ENCODE data around the gene ACBD3.

- TF ChIP-seq CTCF (IDR thresholded peaks at IDR 0.05; ENCODE audit: low read length) (no peak), EZH2phosphoT487 (IDR thresholded peaks at IDR 0.05; ENCODE audit: low read length) (no peak)
These were observed 28.7 kb downstream of the ACBD3 start for GRCh38 chr1:226157761-226158316.
